Prostate gland (tissue), 2 donors: Measurements from ENCODE around the gene CTNS. TPM values are rescaled to one million over a fixed set of nuclear protein-coding genes. Genes with fewer than 3 reads are reported as not detected.

ENCODE experiments used
- DNase-seq: peaks from one replicate; pipeline ENCODE4 v3.0.0-alpha.2; 2019; ENCODE audit warnings: low spot score
- H3K27ac ChIP-seq, 2 donors: fragments of 200-600 bp; sonication (generic); 2 replicates each; pipeline ENCODE4 v1.5.1; 2017 to 2019
- H3K27me3 ChIP-seq: fragments of 200-600 bp; sonication (generic); replicated peaks from 2 replicates; pipeline ENCODE4 v1.5.1; 2019; ENCODE audit not compliant: insufficient read depth
- H3K36me3 ChIP-seq, 2 donors: fragments of 200-600 bp; sonication (generic); 1 replicate in 1 of 2; 2 replicates in 1 of 2; pipeline versions ENCODE4 v1.5.1 to v1.8.1; 2017 to 2019
- H3K4me1 ChIP-seq: fragments of 200-600 bp; sonication (generic); replicated peaks from 2 replicates; pipeline ENCODE4 v1.5.1; 2019
- H3K4me3 ChIP-seq, 2 donors: fragments of 200-600 bp; sonication (generic); 2 replicates each; pipeline ENCODE4 v1.5.1; 2017 to 2019
- H3K9me3 ChIP-seq: fragments of 200-600 bp; sonication (generic); 2 replicates; pipeline ENCODE4 v1.5.1; 2017
- CTCF ChIP-seq, 4 experiments: fragments of 200-600 bp in 2 of 4; fragments of 450-650 bp in 2 of 4; sonication (generic) in 2 of 4; IDR thresholded peaks; 1 replicate in 3 of 4; 2 replicates in 1 of 4; pipeline ENCODE4 v1.5.1; 2016 to 2019; ENCODE audit warnings: antibody characterized with exemption in 4 of 4, mild to moderate bottlenecking in 2 of 4, moderate library complexity in 2 of 4
- POLR2A ChIP-seq: fragments of 450-650 bp; IDR thresholded peaks from one replicate; pipeline ENCODE4 v1.6.1; 2016; ENCODE audit warnings: antibody characterized with exemption, mild to moderate bottlenecking
- POLR2AphosphoS5 ChIP-seq: sonication (generic); formaldehyde crosslinking; IDR thresholded peaks from one replicate; pipeline ENCODE4 v1.6.1; 2017; ENCODE audit warnings: antibody characterized with exemption
- WGBS: methylation state at CpG from one replicate; pipeline ENCODE4 v1.1.5; 2018; 5-methylcytosine and 5-hydroxymethylcytosine counted together
- intact Hi-C: fragments of 100-400 bp; cut with DNase I; formaldehyde crosslinking; loops from one replicate; pipeline ENCODE4 v1.14.2; 2022
- total RNA-seq, 2 donors: library from RNA; depleted of rRNA; stranded (reverse); fragments of >200 nt; gene quantifications; one replicate each; pipeline ENCODE4 v1.1.0, GENCODE V29; 2016

The CTNS gene
- total RNA-seq, 2 donors from 2014 or later, result 26.9 to 51.2 TPM

- Histone ChIP-seq H3K9me3 (no peaks in the 10 kb centered on the region), H3K27me3 (no peaks in the 10 kb centered on the region), H3K4me3 (no peak overlapping the region), H3K27ac (no peak overlapping the region), H3K4me1 (no peaks in the 10 kb centered on the region), H3K36me3 (no peaks in the 10 kb centered on the region)
- no peak for DNase-seq
- 96% methylated on average over 10 of the region's 10 CpGs for WGBS
- no peak for TF ChIP-seq POLR2A
- no peak for TF ChIP-seq POLR2AphosphoS5
- TF ChIP-seq CTCF (IDR thresholded peaks at IDR 0.05), result no peak
- intact Hi-C loops, result no loop called here
Measured at GRCh38 chr17:3609689-3610088, 26.9 kb upstream of the CTNS start.

GRCh38 chr17:3610523-3610922 lies 26.0 kb upstream of the CTNS start:
- no peak for TF ChIP-seq POLR2AphosphoS5
- no peaks in the 10 kb centered on the region for H3K4me1 ChIP-seq
- WGBS, result 87% methylated on average over 14 of the region's 14 CpGs
- H3K27ac ChIP-seq, result no peak overlapping the region
- no peak overlapping the region for H3K4me3 ChIP-seq
- no peak for DNase-seq
- intact Hi-C loops, result no loop called here
- no peaks in the 10 kb centered on the region for H3K36me3 ChIP-seq
- H3K9me3 ChIP-seq, result no peaks in the 10 kb centered on the region
- no peaks in the 10 kb centered on the region for H3K27me3 ChIP-seq

- Histone ChIP-seq H3K9me3 (no peaks in the 10 kb centered on the region), H3K4me1 (no peaks in the 10 kb centered on the region), H3K27me3 (no peaks in the 10 kb centered on the region), H3K4me3 (no peak overlapping the region), H3K36me3 (no peaks in the 10 kb centered on the region), H3K27ac (no peak overlapping the region)
- TF ChIP-seq CTCF (IDR thresholded peaks at IDR 0.05) (no peak), POLR2AphosphoS5 (no peak), POLR2A (no peak)
- WGBS, result 97% methylated on average over 6 of the region's 6 CpGs
- no peak for DNase-seq
- intact Hi-C loops, result no loop called here
Measured at GRCh38 chr17:3613124-3613523, 23.4 kb upstream of the CTNS start.

GRCh38 chr17:3615160-3615870 lies 21.2 kb upstream of the CTNS start:
- H3K36me3 ChIP-seq, result no peaks in the 10 kb centered on the region

GRCh38 chr17:3621146-3621720 lies 15.3 kb upstream of the CTNS start:
- no peak overlapping the region for H3K27ac ChIP-seq
- TF ChIP-seq CTCF (IDR thresholded peaks at IDR 0.05) (no peak), POLR2A (no peak)
- no peak for DNase-seq
- no peaks in the 10 kb centered on the region for H3K4me1 ChIP-seq
- H3K4me3 ChIP-seq, result no peak overlapping the region
- intact Hi-C loops, result no loop called here
- no peaks in the 10 kb centered on the region for H3K9me3 ChIP-seq
- WGBS, result 93% methylated on average over 8 of the region's 8 CpGs
- H3K27me3 ChIP-seq, result no peaks in the 10 kb centered on the region
- H3K36me3 ChIP-seq, result peaks cover 7 to 9% of the 10 kb centered on the region in 2 donors

More at GRCh38 chr17:3615160-3615870, 21.2 kb upstream of the CTNS start:
- no peaks in the 10 kb centered on the region for H3K9me3 ChIP-seq
- H3K4me1 ChIP-seq, result no peaks in the 10 kb centered on the region
- WGBS, result 97% methylated on average over 18 of the region's 18 CpGs
- TF ChIP-seq POLR2AphosphoS5 (no peak), CTCF (IDR thresholded peaks at IDR 0.05) (no peak), POLR2A (no peak)
- intact Hi-C loops, result no loop called here
- no peak overlapping the region for H3K4me3 ChIP-seq
- DNase-seq, result no peak
- H3K27ac ChIP-seq, result no peak overlapping the region
- H3K27me3 ChIP-seq, result no peaks in the 10 kb centered on the region
